GM12801 (cell line): Measurements from ENCODE around the gene TMEM222.

ENCODE experiments used
- CTCF ChIP-seq: IDR thresholded peaks from one replicate; pipeline ENCODE4 v1.5.1; 2011; ENCODE audit warnings: control low read depth; ENCODE audit not compliant: insufficient read length; ENCODE audit errors: extremely low read depth

TMEM222 gene

GRCh38 chr1:27372808-27373690, 51.1 kb downstream of the TMEM222 start:
- TF ChIP-seq CTCF: no peak

- no peak for TF ChIP-seq CTCF
Observed at GRCh38 chr1:27374362-27375086, 52.6 kb downstream of the TMEM222 start, which contains the start of gene FCN3. Gene FCN3, minus strand, starts transcription at chr1:27374824. Its CDS starts 6 bp downstream, at chr1:27374818.

- TF ChIP-seq CTCF: no peak
Observed at GRCh38 chr1:27377760-27378495, 56.0 kb downstream of the TMEM222 start.

GRCh38 chr1:27379564-27380122, 57.7 kb downstream of the TMEM222 start:
- no peak for TF ChIP-seq CTCF

- no peak for TF ChIP-seq CTCF
Observed at GRCh38 chr1:27380224-27380623, 58.3 kb downstream of the TMEM222 start.

- no peak for TF ChIP-seq CTCF
Observed at GRCh38 chr1:27380766-27381733, 59.1 kb downstream of the TMEM222 start.
